GM19467 (cell line): ENCODE data around the gene DCST2.

Experiments used
- ATAC-seq: cut with Tn5 transposase; IDR thresholded peaks from one replicate; pipeline ENCODE4 v1.9.1; 2021; ENCODE audit warnings: mild to moderate bottlenecking, moderate library complexity; ENCODE audit not compliant: unreplicated experiment

The DCST2 gene

GRCh38 chr1:155012026-155012546 is 21.5 kb downstream of the DCST2 start:
- no peak for ATAC-seq

- ATAC-seq = no peak
Measured at GRCh38 chr1:155011437-155012025, 22.1 kb downstream of the DCST2 start.

- ATAC-seq = no peak
Measured at GRCh38 chr1:155011004-155011416, 22.6 kb downstream of the DCST2 start.

GRCh38 chr1:155010211-155010918 is 23.2 kb downstream of the DCST2 start:
- ATAC-seq = no peak

GRCh38 chr1:155009742-155010141 is 23.8 kb downstream of the DCST2 start:
- no peak for ATAC-seq

- no peak for ATAC-seq
Measured at GRCh38 chr1:155009221-155009711, 24.3 kb downstream of the DCST2 start.

GRCh38 chr1:155008015-155008941 is 25.3 kb downstream of the DCST2 start:
- ATAC-seq = no peak

- no peak for ATAC-seq
Measured at GRCh38 chr1:155007251-155007828, 26.2 kb downstream of the DCST2 start.

- ATAC-seq = no peak
Measured at GRCh38 chr1:155006601-155007101, 26.9 kb downstream of the DCST2 start.

- no peak for ATAC-seq
Measured at GRCh38 chr1:155005076-155006011, 28.2 kb downstream of the DCST2 start.

GRCh38 chr1:155004352-155005075 is 29.1 kb downstream of the DCST2 start:
- ATAC-seq = no peak

GRCh38 chr1:155003766-155004351 is 29.7 kb downstream of the DCST2 start:
- no peak for ATAC-seq

- ATAC-seq = no peak
Measured at GRCh38 chr1:155003227-155003765, 30.3 kb downstream of the DCST2 start.

- no peak for ATAC-seq
Measured at GRCh38 chr1:155002464-155003226, 30.9 kb downstream of the DCST2 start, which contains the start of gene ZBTB7B. Gene ZBTB7B, plus strand, starts transcription at chr1:155002802. Its CDS starts 11,859 bp downstream, at chr1:155014661.

- peak; percentile 49 for ATAC-seq
Measured at GRCh38 chr1:155001675-155002463, 31.7 kb downstream of the DCST2 start.

GRCh38 chr1:155001425-155001674 is 32.2 kb downstream of the DCST2 start:
- peak; percentile 5 for ATAC-seq
